ENCODE data around the gene NEURL1. TPM values are rescaled to one million over a fixed set of nuclear protein-coding genes. Genes with fewer than 3 reads are reported as not detected.
"Not testable (repeated sequence)": the region's sequence is repeated elsewhere in the genome, so short reads cannot be mapped to it uniquely, and the experiment has no call there.

Gene NEURL1
- total RNA-seq, 2 experiments from 2014 or later = 2.2 to 2.5 TPM

DNA sequence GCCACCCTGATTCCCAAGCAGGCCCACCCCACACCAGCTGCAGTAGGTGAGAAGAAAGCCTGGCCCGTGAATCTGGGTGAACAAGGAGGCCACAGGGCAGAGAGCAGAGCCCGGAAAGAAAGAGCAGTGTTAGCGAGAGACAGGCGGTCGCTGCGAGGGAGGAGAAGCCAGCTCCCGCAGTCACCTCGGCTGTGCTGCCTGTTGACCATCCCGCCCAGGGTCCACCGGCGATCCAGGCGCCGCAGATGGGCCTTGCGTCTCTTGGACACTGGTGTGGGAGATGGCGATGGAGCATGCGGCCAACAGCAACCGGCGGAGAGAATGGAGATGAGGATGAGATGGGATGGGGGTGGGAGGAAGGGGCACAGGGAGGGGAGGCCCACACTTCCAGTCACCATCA is 128.8 kb downstream of the NEURL1 start:
- no peak for DNase-seq
- Mint-ChIP-seq H3K27me3 (no peaks in the 10 kb centered on the region), H3K36me3 (peaks cover 2% of the 10 kb centered on the region), H3K4me3 (no peak overlapping the region), H3K9me3 (ENCODE audit: low read depth) (no peaks in the 10 kb centered on the region), H3K27ac (no peak overlapping the region), H3K4me1 (no peaks in the 10 kb centered on the region)
- CTCF ChIA-PET = interaction anchor here (0.7 to 0.9 kb wide), 2 partner anchors 64 to 945 kb away, joined by 3 to 4 read pairs; no protein-coding TSS in a partner anchor
- ATAC-seq = no peak

DNA sequence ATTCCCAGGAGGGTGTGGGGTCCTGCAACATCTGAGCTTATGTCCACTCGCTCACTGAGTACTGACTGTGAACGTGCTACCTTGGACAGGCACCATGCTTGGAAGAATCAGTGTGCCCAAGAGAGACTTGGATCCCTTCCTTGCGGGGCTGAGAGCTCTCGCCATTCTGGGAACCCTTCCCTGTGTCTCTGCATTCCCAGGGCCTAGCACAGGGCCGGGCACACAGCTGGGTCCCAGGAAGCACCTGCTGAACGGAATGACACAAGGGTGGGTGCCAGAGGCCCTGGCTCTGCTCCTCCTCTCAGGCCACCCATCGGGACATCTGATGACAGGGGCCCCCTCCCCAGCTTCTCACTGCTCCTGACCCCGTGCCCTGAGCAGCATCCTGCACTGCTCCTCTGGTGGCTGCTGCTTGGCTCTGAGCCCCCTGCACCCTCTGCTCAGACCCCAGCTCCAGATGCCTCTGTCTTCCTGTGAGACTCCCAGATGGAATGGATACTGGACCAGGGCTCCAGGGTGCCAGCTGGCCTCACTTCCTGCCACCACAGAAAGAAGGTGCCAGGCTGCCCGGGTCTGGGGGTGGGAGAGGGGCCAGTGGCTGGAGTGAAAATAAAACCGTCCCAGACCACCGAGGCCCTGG is 129.6 kb downstream of the NEURL1 start:
- no peak overlapping the region for H3K27ac Mint-ChIP-seq
- CTCF ChIA-PET = interaction anchor here (0.9 to 1.4 kb wide), 2 partner anchors 17 to 64 kb away, joined by 3 to 4 read pairs; no protein-coding TSS in a partner anchor
- DNase-seq = no peak
- no peak overlapping the region for H3K4me3 Mint-ChIP-seq
- H3K27me3 Mint-ChIP-seq = no peaks in the 10 kb centered on the region
- H3K36me3 Mint-ChIP-seq = peaks cover 2% of the 10 kb centered on the region
- no peak for ATAC-seq
- H3K4me1 Mint-ChIP-seq = no peaks in the 10 kb centered on the region
- no peaks in the 10 kb centered on the region for H3K9me3 Mint-ChIP-seq (ENCODE audit: low read depth)

DNA sequence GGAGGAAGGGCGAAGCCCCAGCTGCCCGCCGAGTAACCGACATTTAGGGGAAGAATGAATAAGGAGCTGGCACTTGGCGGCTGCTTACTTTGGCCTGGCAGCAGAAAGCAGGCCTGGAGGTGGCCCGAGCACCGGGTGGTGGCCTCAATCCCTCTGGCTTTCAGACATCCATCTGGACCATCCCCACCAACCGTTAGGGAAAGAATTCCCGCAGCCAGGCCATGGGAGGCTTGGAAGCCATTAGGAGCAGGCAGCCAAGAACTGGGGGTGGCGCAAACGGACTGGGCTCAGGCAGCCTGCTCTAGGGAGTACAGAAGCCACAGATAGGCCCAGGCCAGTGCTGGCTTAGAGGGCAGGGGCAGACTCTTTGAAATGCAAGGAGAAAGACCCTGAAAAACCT is 132.7 kb downstream of the NEURL1 start:
- DNase-seq (no peak), ATAC-seq (no peak)
- H3K36me3 Mint-ChIP-seq = no peaks in the 10 kb centered on the region
- H3K9me3 Mint-ChIP-seq (ENCODE audit: low read depth) = no peaks in the 10 kb centered on the region
- H3K4me1 Mint-ChIP-seq = peaks cover 9% of the 10 kb centered on the region
- H3K4me3 Mint-ChIP-seq = no peak overlapping the region
- H3K27ac Mint-ChIP-seq = no peak overlapping the region
- CTCF ChIA-PET = interaction anchor here (1.2 kb wide), 1 partner anchor 27 kb away, joined by 3 read pairs; no protein-coding TSS in a partner anchor
- no peaks in the 10 kb centered on the region for H3K27me3 Mint-ChIP-seq

DNA sequence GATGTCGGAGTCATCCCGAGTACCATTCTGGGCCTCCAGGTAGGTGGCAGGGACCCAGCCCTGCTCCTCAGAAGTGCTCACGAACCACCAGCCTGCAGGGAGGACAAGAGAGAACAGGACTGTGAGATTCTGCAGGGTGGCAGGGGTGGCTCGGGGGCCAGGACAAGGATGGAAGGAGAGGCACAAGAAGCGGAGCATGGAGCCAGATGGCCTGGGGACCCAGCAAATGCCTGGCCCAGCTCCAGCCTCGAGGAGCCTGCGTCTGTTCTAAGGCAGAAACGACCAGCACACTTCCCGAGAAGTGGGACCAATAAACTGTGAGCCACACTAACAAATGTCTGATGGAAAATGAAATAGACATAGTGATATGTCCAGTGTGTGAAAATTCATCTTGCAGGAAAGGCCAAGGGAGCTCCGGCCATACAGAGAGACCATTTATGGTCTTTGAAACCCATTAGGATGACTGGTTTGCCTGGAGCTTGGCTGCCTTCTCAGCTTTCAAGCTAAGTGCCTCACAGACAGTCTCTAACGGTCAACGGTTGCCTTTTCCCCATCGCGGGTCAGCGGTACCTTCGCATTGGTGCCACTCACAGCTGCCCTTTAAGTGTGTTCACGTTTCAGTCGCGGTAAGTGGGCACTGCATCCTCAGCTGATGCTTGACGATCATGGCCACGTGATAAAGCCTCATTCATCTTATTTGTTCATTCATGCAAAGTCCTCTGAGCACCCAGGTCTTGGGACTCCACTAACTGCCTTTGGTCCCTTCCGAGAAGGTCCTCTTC is 133.8 kb downstream of the NEURL1 start:
- no peak for DNase-seq
- CTCF ChIA-PET = interaction anchor here (1.2 to 1.5 kb wide), 2 partner anchors 20 to 29 kb away, joined by 3 to 4 read pairs; no protein-coding TSS in a partner anchor
- H3K27me3 Mint-ChIP-seq = no peaks in the 10 kb centered on the region
- no peak for ATAC-seq
- no peaks in the 10 kb centered on the region for H3K36me3 Mint-ChIP-seq
- H3K27ac Mint-ChIP-seq = no peak overlapping the region
- no peak overlapping the region for H3K4me3 Mint-ChIP-seq
- no peaks in the 10 kb centered on the region for H3K9me3 Mint-ChIP-seq (ENCODE audit: low read depth)
- H3K4me1 Mint-ChIP-seq = peaks cover 20% of the 10 kb centered on the region

DNA sequence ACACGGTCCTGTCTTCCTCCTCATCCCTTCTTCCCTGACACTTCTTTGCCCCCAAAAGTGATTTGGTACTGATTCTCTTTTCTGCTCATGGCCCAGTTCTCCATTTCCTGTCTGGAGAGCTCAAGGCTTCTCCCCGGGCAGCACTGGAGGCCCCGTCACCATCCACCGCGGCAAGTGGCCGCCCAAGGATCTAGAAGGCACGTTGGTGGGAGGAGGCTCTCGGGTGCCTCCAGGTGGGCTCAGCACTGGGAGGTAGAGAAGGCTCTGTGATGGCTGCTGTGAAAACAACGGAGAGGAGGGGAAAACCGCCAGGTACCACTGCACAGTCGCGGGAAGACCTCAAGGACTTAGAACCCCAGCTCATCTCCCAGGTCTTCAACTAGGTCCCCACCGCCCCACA is 134.4 kb downstream of the NEURL1 start:
- Mint-ChIP-seq H3K4me1 (peaks cover 26% of the 10 kb centered on the region), H3K9me3 (ENCODE audit: low read depth) (no peaks in the 10 kb centered on the region), H3K36me3 (no peaks in the 10 kb centered on the region), H3K27me3 (no peaks in the 10 kb centered on the region), H3K4me3 (no peak overlapping the region), H3K27ac (no peak overlapping the region)
- ATAC-seq (no peak), DNase-seq (no peak)
- CTCF ChIA-PET = interaction anchor here (1.5 kb wide), 1 partner anchor 19 kb away, joined by 4 read pairs; no protein-coding TSS in a partner anchor

DNA sequence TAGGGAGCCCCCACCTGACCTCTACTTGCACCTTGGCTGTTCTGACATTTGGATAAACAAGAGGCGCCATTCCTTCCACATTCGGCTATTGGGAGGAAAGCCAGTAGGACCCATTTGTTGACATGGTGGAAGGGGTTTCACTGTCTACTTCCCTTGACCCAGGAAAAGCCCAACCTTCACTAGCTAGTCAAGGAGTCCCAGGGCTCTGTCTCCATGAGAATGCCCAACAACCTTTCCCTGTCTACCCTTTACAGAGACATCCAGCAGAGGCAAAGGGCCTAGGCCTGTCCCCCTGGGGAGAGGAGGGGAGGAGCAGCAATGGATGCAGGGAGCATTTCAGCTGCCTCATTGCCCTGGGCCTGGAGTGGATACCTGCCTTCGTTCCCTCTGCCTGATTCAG is 136.1 kb downstream of the NEURL1 start:
- DNase-seq (no peak), ATAC-seq (no peak)
- H3K27ac Mint-ChIP-seq = no peak overlapping the region
- CTCF ChIA-PET = interaction anchor here (1.0 to 1.6 kb wide), 3 partner anchors 24 to 57 kb away, joined by 3 to 4 read pairs (median 4); no protein-coding TSS in a partner anchor
- H3K9me3 Mint-ChIP-seq (ENCODE audit: low read depth) = no peaks in the 10 kb centered on the region
- peaks cover 35% of the 10 kb centered on the region for H3K4me1 Mint-ChIP-seq
- H3K27me3 Mint-ChIP-seq = no peaks in the 10 kb centered on the region
- no peak overlapping the region for H3K4me3 Mint-ChIP-seq
- H3K36me3 Mint-ChIP-seq = no peaks in the 10 kb centered on the region

DNA sequence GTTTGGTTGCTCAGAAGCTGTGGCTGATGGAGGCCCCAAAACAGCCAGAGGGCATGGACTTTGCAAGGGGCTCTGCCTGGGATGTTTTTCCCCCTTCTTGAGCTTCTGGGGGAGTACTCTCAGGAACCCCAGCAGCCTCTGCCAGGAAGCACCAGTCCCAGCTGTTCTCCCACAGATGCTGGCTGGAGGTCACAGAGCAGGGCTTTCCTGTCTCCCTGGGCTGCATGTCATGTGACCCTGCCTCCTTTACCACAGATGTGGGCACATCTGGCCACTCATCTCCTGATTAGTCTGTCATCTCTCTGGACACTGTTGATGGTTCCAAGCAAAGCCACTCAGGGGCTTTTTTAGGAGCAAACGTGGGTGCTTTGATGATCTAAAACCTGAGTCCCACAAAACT is 136.7 kb downstream of the NEURL1 start:
- no peak overlapping the region for H3K4me3 Mint-ChIP-seq

DNA sequence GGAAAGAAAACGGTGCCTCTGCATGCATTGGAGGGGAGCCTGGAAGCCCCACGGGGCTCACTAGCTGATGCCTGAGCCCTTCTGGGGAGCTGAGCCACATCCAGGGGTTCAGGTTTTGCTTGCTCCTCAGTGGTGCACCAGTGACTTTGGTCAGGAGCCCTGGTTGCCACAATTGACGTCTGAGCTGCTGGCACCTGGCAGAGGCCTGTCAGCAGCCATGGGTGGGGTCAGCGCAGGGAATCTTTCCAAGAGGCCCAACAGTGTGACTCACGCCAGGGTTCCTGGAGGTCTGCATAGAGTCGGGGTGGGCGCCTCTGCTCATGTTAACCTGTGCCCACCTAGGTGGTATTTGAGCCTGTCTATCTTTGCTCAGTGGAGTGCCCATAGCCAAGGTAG is 138.7 kb downstream of the NEURL1 start:
- peaks cover 38% of the 10 kb centered on the region for H3K4me1 Mint-ChIP-seq
- CTCF ChIA-PET = interaction anchor here (1.0 to 1.7 kb wide), 4 partner anchors 18 to 81 kb away, joined by 3 to 7 read pairs (median 4); no protein-coding TSS in a partner anchor
- H3K27ac Mint-ChIP-seq = peak overlapping the region; percentile 69
- H3K9me3 Mint-ChIP-seq (ENCODE audit: low read depth) = no peaks in the 10 kb centered on the region
- no peak overlapping the region for H3K4me3 Mint-ChIP-seq
- peak; percentile 51 for DNase-seq
- no peaks in the 10 kb centered on the region for H3K36me3 Mint-ChIP-seq
- peak; percentile 49 for ATAC-seq
- no peaks in the 10 kb centered on the region for H3K27me3 Mint-ChIP-seq

More for the DNA sequence above, 136.7 kb downstream of the NEURL1 start:
- Mint-ChIP-seq H3K27me3 (no peaks in the 10 kb centered on the region), H3K27ac (peak overlapping the region; percentile 17), H3K4me1 (peaks cover 38% of the 10 kb centered on the region), H3K9me3 (ENCODE audit: low read depth) (no peaks in the 10 kb centered on the region), H3K36me3 (no peaks in the 10 kb centered on the region)
- ATAC-seq (no peak), DNase-seq (peak; percentile 46)
- CTCF ChIA-PET = interaction anchor here (1.0 to 1.6 kb wide), 3 partner anchors 25 to 56 kb away, joined by 3 to 4 read pairs (median 4); no protein-coding TSS in a partner anchor

DNA sequence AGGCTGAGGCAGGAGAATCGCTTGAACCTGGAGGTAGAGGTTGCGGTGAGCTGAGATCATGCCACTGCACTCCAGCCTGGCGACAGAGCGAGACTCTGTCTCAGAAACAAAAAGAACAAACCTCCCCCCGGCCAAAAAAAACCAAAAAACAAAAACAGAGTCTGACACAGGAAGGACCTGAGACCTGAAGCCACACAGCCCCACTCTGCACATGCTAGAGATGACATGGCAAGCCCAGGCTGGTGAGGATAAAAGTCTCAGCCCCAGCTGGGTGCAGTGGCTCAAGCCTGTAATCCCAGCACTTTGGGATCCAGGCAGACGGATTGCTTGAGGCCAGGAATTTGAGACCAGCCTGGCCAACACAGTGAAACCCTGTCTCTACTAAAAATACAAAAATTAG is 139.4 kb downstream of the NEURL1 start:
- CTCF ChIA-PET = interaction anchor here (1.0 to 1.7 kb wide), 5 partner anchors 19 to 80 kb away, joined by 3 to 7 read pairs (median 4); no protein-coding TSS in a partner anchor
- peak; percentile 75 for ATAC-seq
- H3K4me1 Mint-ChIP-seq = peaks cover 38% of the 10 kb centered on the region
- H3K27me3 Mint-ChIP-seq; H3K4me3 Mint-ChIP-seq; H3K9me3 Mint-ChIP-seq (ENCODE audit: low read depth); H3K36me3 Mint-ChIP-seq: not testable (repeated sequence)
- H3K27ac Mint-ChIP-seq = peak overlapping the region; percentile 69
- DNase-seq = peak; percentile 67

DNA sequence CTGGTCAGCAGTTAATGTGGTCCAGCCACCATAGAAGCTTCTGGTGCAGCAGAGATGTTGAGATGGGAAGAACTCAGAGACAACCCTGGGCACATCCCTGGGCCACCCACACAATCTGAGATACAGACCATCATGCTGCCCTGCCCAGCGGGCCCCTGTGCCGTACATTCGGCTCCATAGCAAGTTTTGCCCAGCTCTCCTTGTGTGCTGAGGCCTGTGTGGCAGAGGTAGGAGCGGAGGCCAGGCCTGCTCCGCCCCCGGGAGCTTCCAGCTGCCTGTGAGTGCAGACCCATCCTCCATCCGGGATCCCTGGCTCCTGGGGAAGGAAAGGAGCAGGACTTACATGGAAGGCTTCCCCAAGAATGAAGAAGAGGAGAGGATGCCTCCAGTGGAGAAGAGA is 140.3 kb downstream of the NEURL1 start:
- CTCF ChIA-PET = interaction anchor here (1.0 to 1.7 kb wide), 3 partner anchors 27 to 79 kb away, joined by 3 to 7 read pairs (median 4); no protein-coding TSS in a partner anchor
- H3K27me3 Mint-ChIP-seq = no peaks in the 10 kb centered on the region

DNA sequence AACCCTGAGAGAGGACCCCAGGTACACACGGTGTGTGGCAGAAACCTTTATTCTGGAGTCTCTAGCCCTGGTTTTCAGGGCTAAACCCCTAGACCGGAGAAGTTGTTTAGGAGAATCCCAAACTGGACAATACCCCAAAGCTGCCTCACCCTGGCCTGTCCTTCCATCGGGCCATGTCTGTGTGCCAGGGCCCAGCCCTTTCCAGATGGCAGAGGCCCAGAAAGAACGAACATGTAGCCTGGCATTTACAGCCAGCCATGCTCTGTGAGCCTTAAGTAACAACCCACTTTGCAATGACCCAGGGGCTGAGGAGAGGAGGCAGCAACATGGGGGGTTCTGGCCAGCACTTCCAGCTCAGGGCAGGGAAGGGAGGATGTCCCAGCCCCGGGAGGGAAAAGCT is 142.1 kb downstream of the NEURL1 start:
- ATAC-seq (no peak), DNase-seq (no peak)
- H3K27me3 Mint-ChIP-seq = no peaks in the 10 kb centered on the region
- no peaks in the 10 kb centered on the region for H3K9me3 Mint-ChIP-seq (ENCODE audit: low read depth)
- peaks cover 31% of the 10 kb centered on the region for H3K4me1 Mint-ChIP-seq
- CTCF ChIA-PET = interaction anchor here (1.4 kb wide), 1 partner anchor 69 kb away, joined by 3 read pairs; no protein-coding TSS in a partner anchor
- no peak overlapping the region for H3K27ac Mint-ChIP-seq
- no peak overlapping the region for H3K4me3 Mint-ChIP-seq
- no peaks in the 10 kb centered on the region for H3K36me3 Mint-ChIP-seq

More for the DNA sequence above, 140.3 kb downstream of the NEURL1 start:
- ATAC-seq (no peak), DNase-seq (no peak)
- H3K27ac Mint-ChIP-seq = peak overlapping the region; percentile 32
- no peaks in the 10 kb centered on the region for H3K36me3 Mint-ChIP-seq
- peaks cover 38% of the 10 kb centered on the region for H3K4me1 Mint-ChIP-seq
- H3K4me3 Mint-ChIP-seq = no peak overlapping the region
- no peaks in the 10 kb centered on the region for H3K9me3 Mint-ChIP-seq (ENCODE audit: low read depth)

DNA sequence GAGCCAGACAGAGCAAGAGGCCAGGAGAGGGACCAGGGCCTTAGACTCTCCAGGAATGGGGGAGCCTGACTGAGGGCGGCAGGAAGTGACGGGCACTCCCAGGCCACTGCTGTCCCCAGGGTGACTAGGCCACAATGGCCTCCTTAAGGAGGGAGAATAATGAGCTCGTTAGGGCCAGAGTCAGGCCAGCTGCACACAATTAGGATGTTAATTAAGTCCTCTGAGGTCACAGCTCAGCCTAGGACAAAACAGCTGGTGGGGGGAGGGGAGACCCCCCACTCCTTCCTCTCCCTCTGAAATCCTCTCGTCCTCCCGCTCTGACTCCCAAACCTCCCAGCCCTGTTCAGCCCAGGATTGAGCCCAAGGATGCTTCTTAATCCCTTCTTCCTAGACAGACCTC is 143.0 kb downstream of the NEURL1 start:
- ATAC-seq = no peak
- H3K36me3 Mint-ChIP-seq = no peaks in the 10 kb centered on the region
- peaks cover 26% of the 10 kb centered on the region for H3K4me1 Mint-ChIP-seq
- H3K9me3 Mint-ChIP-seq (ENCODE audit: low read depth) = no peaks in the 10 kb centered on the region
- CTCF ChIA-PET = interaction anchor here (1.4 kb wide), 1 partner anchor 68 kb away, joined by 3 read pairs; no protein-coding TSS in a partner anchor
- DNase-seq = no peak
- no peak overlapping the region for H3K27ac Mint-ChIP-seq
- H3K27me3 Mint-ChIP-seq = no peaks in the 10 kb centered on the region
- H3K4me3 Mint-ChIP-seq = no peak overlapping the region

DNA sequence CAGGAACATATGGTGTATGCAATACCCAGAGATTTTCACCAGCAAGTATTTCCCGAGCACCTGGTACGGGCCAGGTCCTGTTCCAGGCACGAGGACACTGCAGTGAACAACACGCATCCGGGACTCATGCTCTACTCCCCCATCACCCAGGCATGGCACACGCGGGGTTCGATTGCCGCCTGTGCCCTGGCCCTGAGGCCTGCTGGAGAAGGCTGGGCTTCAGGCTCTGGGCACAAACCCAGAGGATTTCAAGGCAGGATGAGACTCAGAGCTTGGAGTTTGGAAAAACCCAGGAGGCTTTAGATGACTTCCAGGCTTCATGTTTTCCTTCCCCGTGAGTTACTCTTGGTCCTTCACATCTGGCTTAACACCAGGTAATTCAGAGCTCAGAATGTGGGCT is 143.5 kb downstream of the NEURL1 start:
- Mint-ChIP-seq H3K36me3 (no peaks in the 10 kb centered on the region), H3K4me3 (no peak overlapping the region), H3K4me1 (peaks cover 21% of the 10 kb centered on the region)

More for the DNA sequence above, 143.5 kb downstream of the NEURL1 start:
- no peak for DNase-seq
- Mint-ChIP-seq H3K9me3 (ENCODE audit: low read depth) (no peaks in the 10 kb centered on the region), H3K27ac (no peak overlapping the region), H3K27me3 (no peaks in the 10 kb centered on the region)
- ATAC-seq = no peak
- CTCF ChIA-PET = interaction anchor here (1.4 kb wide), 1 partner anchor 68 kb away, joined by 3 read pairs; no protein-coding TSS in a partner anchor
